SH-SY5Y (cell line): ENCODE measurements around the gene ADGRG6.

Source experiments
- GATA2 ChIP-seq: IDR thresholded peaks from 2 replicates; pipeline ENCODE4 v1.6.1; 2011; ENCODE audit warnings: mild to moderate bottlenecking, low read depth, low read length
- GATA3 ChIP-seq: IDR thresholded peaks from 2 replicates; pipeline ENCODE4 v1.6.1; 2011; ENCODE audit warnings: low read depth, mild to moderate bottlenecking, low read length, moderate library complexity

DNA sequence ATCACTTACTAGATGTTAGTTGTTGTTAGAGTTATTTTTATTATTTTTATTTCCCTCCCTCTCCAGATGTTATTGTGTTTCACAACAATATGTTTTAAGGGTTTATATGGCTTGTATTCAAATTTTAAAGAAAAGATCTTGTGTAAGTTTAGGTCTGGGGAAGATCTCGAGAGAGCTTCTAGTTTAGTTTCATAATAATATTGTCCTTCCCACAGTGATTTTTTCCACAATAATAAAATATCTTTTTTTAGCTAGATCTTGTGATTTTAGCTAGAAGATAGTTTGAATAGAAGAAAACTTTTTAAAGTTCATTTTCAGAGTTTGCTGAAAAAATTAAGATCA lies 55.0 kb downstream of the ADGRG6 start:
- TF ChIP-seq GATA2 = no peak
- TF ChIP-seq GATA3 = no peak
